Measurements from ENCODE around the gene MDFIC.

Gene MDFIC

GRCh38 chr7:115004121-115004520, 82.2 kb downstream of the MDFIC start:
- TF ChIP-seq MAX (IDR thresholded peaks at IDR 0.05; ENCODE audit: low read depth, low read length), result no peak
- no peak for TF ChIP-seq MYC (IDR thresholded peaks at IDR 0.05; ENCODE audit: low read depth, low read length)
- no peak for TF ChIP-seq POLR2A (IDR thresholded peaks at IDR 0.05; ENCODE audit: extremely low read depth, insufficient read length)
- TF ChIP-seq, protein P1, sequence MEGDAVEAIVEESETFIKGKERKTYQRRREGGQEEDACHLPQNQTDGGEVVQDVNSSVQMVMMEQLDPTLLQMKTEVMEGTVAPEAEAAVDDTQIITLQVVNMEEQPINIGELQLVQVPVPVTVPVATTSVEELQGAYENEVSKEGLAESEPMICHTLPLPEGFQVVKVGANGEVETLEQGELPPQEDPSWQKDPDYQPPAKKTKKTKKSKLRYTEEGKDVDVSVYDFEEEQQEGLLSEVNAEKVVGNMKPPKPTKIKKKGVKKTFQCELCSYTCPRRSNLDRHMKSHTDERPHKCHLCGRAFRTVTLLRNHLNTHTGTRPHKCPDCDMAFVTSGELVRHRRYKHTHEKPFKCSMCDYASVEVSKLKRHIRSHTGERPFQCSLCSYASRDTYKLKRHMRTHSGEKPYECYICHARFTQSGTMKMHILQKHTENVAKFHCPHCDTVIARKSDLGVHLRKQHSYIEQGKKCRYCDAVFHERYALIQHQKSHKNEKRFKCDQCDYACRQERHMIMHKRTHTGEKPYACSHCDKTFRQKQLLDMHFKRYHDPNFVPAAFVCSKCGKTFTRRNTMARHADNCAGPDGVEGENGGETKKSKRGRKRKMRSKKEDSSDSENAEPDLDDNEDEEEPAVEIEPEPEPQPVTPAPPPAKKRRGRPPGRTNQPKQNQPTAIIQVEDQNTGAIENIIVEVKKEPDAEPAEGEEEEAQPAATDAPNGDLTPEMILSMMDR (IDR thresholded peaks at IDR 0.05; ENCODE audit: low read depth, low read length), result no peak
- no peak for DNase-seq (ENCODE audit: low read depth)
- H3K4me3 ChIP-seq (ENCODE audit: low read depth, low read length), result no peak overlapping the region

- no peak overlapping the region for H3K4me3 ChIP-seq (ENCODE audit: low read depth, low read length)
- TF ChIP-seq POLR2A (IDR thresholded peaks at IDR 0.05; ENCODE audit: extremely low read depth, insufficient read length) (no peak), MAX (IDR thresholded peaks at IDR 0.05; ENCODE audit: low read depth, low read length) (no peak), MYC (IDR thresholded peaks at IDR 0.05; ENCODE audit: low read depth, low read length) (no peak)
- TF ChIP-seq, protein P1 (IDR thresholded peaks at IDR 0.05; ENCODE audit: low read depth, low read length), result no peak
- DNase-seq (ENCODE audit: low read depth), result no peak
These were observed 83.4 kb downstream of the MDFIC start for GRCh38 chr7:115005251-115005650.

DNA sequence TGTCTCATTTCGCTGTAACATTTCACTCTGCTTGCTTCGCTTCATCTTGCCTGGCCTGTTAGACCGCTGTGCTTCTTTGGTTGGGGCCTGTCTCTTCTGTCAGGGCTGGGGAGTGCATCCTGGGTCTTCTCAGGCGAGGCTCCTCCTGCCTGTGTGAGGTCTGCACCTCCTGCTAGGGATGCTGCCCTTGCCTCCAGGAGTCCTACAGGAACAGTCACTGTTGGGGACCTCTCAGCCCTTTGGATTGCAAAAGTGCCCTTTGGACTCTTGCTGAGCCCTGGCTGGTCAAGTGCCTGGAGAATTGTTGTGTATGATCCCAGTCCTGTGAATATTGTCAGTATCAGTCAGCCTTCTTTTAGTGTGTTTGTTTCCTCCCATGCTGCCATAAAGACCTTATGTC, 84.1 kb downstream of the MDFIC start:
- TF ChIP-seq POLR2A (IDR thresholded peaks at IDR 0.05; ENCODE audit: extremely low read depth, insufficient read length), result no peak
- TF ChIP-seq MYC (IDR thresholded peaks at IDR 0.05; ENCODE audit: low read depth, low read length), result no peak
- no peak for TF ChIP-seq MAX (IDR thresholded peaks at IDR 0.05; ENCODE audit: low read depth, low read length)
- TF ChIP-seq, protein P1 (IDR thresholded peaks at IDR 0.05; ENCODE audit: low read depth, low read length), result no peak
- no peak for DNase-seq (ENCODE audit: low read depth)
- no peak overlapping the region for H3K4me3 ChIP-seq (ENCODE audit: low read depth, low read length)

DNA sequence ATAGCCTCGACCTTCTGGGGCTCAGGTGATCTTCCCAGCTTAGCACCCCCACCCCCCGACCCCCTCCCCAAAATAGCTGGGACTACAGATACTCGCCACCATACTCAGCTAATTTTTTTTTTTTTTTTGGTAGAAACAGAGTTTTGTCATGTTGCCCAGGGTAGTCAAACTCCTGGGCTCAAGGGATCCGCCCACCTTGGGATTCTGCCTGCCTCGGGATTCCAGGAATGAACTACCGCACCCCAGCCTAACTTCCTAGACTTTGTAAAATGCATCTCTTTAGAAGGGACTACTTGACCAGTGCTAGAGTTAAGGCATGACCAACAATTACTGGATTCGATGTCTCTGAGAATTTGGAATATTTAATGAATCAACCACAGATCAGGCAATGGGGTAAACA, 85.9 kb downstream of the MDFIC start:
- TF ChIP-seq, protein P1 (IDR thresholded peaks at IDR 0.05; ENCODE audit: low read depth, low read length), result no peak
- TF ChIP-seq POLR2A (IDR thresholded peaks at IDR 0.05; ENCODE audit: extremely low read depth, insufficient read length) (no peak), MAX (IDR thresholded peaks at IDR 0.05; ENCODE audit: low read depth, low read length) (no peak), MYC (IDR thresholded peaks at IDR 0.05; ENCODE audit: low read depth, low read length) (no peak)
- DNase-seq (ENCODE audit: low read depth), result no peak
- no peak overlapping the region for H3K4me3 ChIP-seq (ENCODE audit: low read depth, low read length)

DNA sequence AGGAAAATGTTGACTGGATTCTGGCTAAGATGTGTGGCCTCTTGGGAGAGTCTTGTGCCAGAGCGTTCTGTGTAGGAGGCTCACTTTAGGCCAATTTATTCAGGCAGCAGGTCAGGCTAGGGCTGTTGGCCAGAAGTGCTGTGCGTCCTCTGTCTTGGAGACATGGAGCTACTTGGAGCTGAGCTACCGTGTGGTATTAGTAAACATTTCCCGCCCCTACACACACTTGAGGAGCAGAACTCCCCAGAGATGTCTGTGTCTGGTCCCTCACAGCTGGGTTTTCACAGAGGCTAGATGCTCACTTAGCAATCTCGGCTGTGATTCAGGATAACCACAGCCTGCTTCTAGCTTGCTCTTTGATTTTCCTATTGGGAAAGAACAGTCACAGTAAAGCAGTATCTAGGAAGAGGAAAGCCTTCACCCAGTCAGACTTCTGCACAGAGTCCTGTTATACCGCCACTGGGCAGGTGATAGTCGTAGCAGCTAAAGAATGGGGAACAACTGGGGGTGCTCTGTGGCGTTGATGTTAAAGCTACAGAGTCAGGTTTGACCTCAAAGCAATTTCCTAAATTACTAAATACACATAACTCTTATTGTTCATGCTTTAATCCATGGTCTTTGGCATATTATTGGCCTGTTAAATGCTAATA, 86.7 kb downstream of the MDFIC start:
- no peak for DNase-seq (ENCODE audit: low read depth)
- no peak overlapping the region for H3K4me3 ChIP-seq (ENCODE audit: low read depth, low read length)
- TF ChIP-seq MYC (IDR thresholded peaks at IDR 0.05; ENCODE audit: low read depth, low read length), result no peak
- TF ChIP-seq MAX (IDR thresholded peaks at IDR 0.05; ENCODE audit: low read depth, low read length), result no peak
- TF ChIP-seq, protein P1 (IDR thresholded peaks at IDR 0.05; ENCODE audit: low read depth, low read length), result no peak
- no peak for TF ChIP-seq POLR2A (IDR thresholded peaks at IDR 0.05; ENCODE audit: extremely low read depth, insufficient read length)

Measured in NB4 (cell line).